GM12878 (cell line): ENCODE measurements around the gene SNURF.

ENCODE experiments used
- CBX3 ChIP-seq: fragments of 200-600 bp; sonication (generic); IDR thresholded peaks from 2 replicates; pipeline ENCODE4 v1.6.1; 2016; ENCODE audit warnings: low read depth, borderline replicate concordance
- CHD2 ChIP-seq: IDR thresholded peaks from 2 replicates; pipeline ENCODE4 v1.6.1; 2011; ENCODE audit warnings: low read depth, low read length, improper control_type of control experiment, borderline replicate concordance
- CTCF ChIP-seq, 3 experiments: IDR thresholded peaks in 2 of 3; conservative IDR thresholded peaks in 1 of 3; 2 replicates each; pipeline ENCODE4 v1.5.1; 2011; ENCODE audit warnings: low read depth in 3 of 3, low read length in 3 of 3, mild to moderate bottlenecking in 3 of 3, control low read depth in 2 of 3, moderate library complexity in 2 of 3, inconsistent platforms in 1 of 3, mixed read lengths in 1 of 3; ENCODE audit not compliant: control insufficient read depth in 2 of 3, insufficient read depth in 1 of 3; ENCODE audit errors: extremely low read depth in 1 of 3
- HDAC2 ChIP-seq: fragments of 200-600 bp; sonication (generic); IDR thresholded peaks from 2 replicates; pipeline ENCODE4 v1.6.1; 2017
- IRF4 ChIP-seq: IDR thresholded peaks from 2 replicates; pipeline ENCODE4 v1.6.1; 2011; ENCODE audit warnings: low read depth, low read length
- PKNOX1 ChIP-seq: fragments of 450-650 bp; IDR thresholded peaks from 2 replicates; pipeline ENCODE4 v1.6.1; 2016; ENCODE audit warnings: mild to moderate bottlenecking
- PML ChIP-seq: IDR thresholded peaks from 2 replicates; pipeline ENCODE4 v1.6.1; 2012; ENCODE audit warnings: low read length, inconsistent platforms
- POLR2A ChIP-seq: IDR thresholded peaks from 2 replicates; pipeline ENCODE4 v1.6.1; 2011; ENCODE audit warnings: low read depth, mild to moderate bottlenecking, low read length
- POLR2AphosphoS5 ChIP-seq: IDR thresholded peaks from 2 replicates; pipeline ENCODE4 v1.6.1; 2011; ENCODE audit warnings: mild to moderate bottlenecking, low read length, inconsistent platforms
- POU2F2 ChIP-seq: IDR thresholded peaks from 3 replicates; pipeline ENCODE4 v1.6.1; 2011; ENCODE audit warnings: low read depth, mild to moderate bottlenecking, low read length, borderline replicate concordance
- RAD21 ChIP-seq: IDR thresholded peaks from 2 replicates; pipeline ENCODE4 v1.6.1; 2011; ENCODE audit warnings: mild to moderate bottlenecking, low read depth, low read length, moderate library complexity; ENCODE audit not compliant: insufficient read depth
- RFX5 ChIP-seq: IDR thresholded peaks from 2 replicates; pipeline ENCODE4 v1.6.1; 2011; ENCODE audit warnings: low read depth, low read length, improper control_type of control experiment
- SPI1 ChIP-seq: IDR thresholded peaks from 2 replicates; pipeline ENCODE4 v1.6.1; 2011; ENCODE audit warnings: low read depth, mild to moderate bottlenecking, low read length, moderate library complexity, borderline replicate concordance; ENCODE audit not compliant: insufficient read depth
- SRF ChIP-seq, 2 experiments: IDR thresholded peaks; 2 replicates each; pipeline ENCODE4 v1.6.1; 2011; ENCODE audit warnings: low read depth in 2 of 2, low read length in 2 of 2, mild to moderate bottlenecking in 1 of 2, moderate library complexity in 1 of 2

GRCh38 chr15:24924621-24925020 is 30.2 kb upstream of the SNURF start:
- TF ChIP-seq CTCF (IDR thresholded peaks at IDR 0.05 in 2 of 3, conservative IDR thresholded peaks at IDR 0.05 in 1 of 3; ENCODE audit: control insufficient read depth in 2 of 3, extremely low read depth in 1 of 3, insufficient read depth in 1 of 3, low read depth in 3 of 3, low read length in 3 of 3): no peak
- TF ChIP-seq RAD21: no peak
- TF ChIP-seq RFX5: no peak
- TF ChIP-seq POLR2A: no peak
- TF ChIP-seq POLR2AphosphoS5: no peak
- TF ChIP-seq IRF4: no peak
- TF ChIP-seq PML: no peak
- TF ChIP-seq POU2F2: no peak
- no peak for TF ChIP-seq SPI1
- no peak for TF ChIP-seq SRF (IDR thresholded peaks at IDR 0.05; ENCODE audit: low read depth in 2 of 2, low read length in 2 of 2)
- TF ChIP-seq PKNOX1: no peak
- TF ChIP-seq CHD2: no peak
- no peak for TF ChIP-seq CBX3
- no peak for TF ChIP-seq HDAC2
